HG02642 (cell line): ENCODE data around the gene RGS9BP.

Source experiments
- ATAC-seq: cut with Tn5 transposase; IDR thresholded peaks from one replicate; pipeline ENCODE4 v1.9.1; 2021; ENCODE audit warnings: mild to moderate bottlenecking; ENCODE audit not compliant: unreplicated experiment, poor library complexity

Gene RGS9BP

GRCh38 chr19:32669310-32669709 is 6.3 kb upstream of the RGS9BP start:
- ATAC-seq, result no peak

- ATAC-seq, result no peak
These were observed 3.6 kb upstream of the RGS9BP start for GRCh38 chr19:32671883-32672593.

GRCh38 chr19:32672841-32673240 is 2.8 kb upstream of the RGS9BP start:
- no peak for ATAC-seq

GRCh38 chr19:32673573-32673972 is 2.1 kb upstream of the RGS9BP start:
- no peak for ATAC-seq

GRCh38 chr19:32674153-32674930 is 1.3 kb upstream of the RGS9BP start:
- no peak for ATAC-seq

- peak; percentile 98 for ATAC-seq
These were observed 523 bp upstream of the RGS9BP start, which contains the start of gene ANKRD27 for GRCh38 chr19:32674931-32675719. Gene ANKRD27 (minus strand): TSS chr19:32675180. CDS start chr19:32659015, 16,165 bp downstream.

GRCh38 chr19:32676186-32676894 is 692 bp downstream of the RGS9BP start:
- no peak for ATAC-seq

GRCh38 chr19:32676895-32677359 is 1.3 kb downstream of the RGS9BP start:
- ATAC-seq, result no peak

- ATAC-seq, result no peak
These were observed 2.0 kb downstream of the RGS9BP start for GRCh38 chr19:32677657-32678056.

GRCh38 chr19:32680986-32681385 is 5.3 kb downstream of the RGS9BP start:
- no peak for ATAC-seq

GRCh38 chr19:32682317-32682716 is 6.7 kb downstream of the RGS9BP start:
- no peak for ATAC-seq

- no peak for ATAC-seq
These were observed 11.3 kb downstream of the RGS9BP start for GRCh38 chr19:32686847-32687475.

GRCh38 chr19:32687681-32688080 is 12.0 kb downstream of the RGS9BP start:
- no peak for ATAC-seq

- no peak for ATAC-seq
These were observed 12.7 kb downstream of the RGS9BP start for GRCh38 chr19:32688311-32688710.

GRCh38 chr19:32691291-32691951 is 15.8 kb downstream of the RGS9BP start, which contains the start of gene NUDT19:
Gene NUDT19 (plus strand): TSS chr19:32691821. CDS start chr19:32691961, 140 bp downstream.
- ATAC-seq, result peak; percentile 91

- peak; percentile 70 for ATAC-seq
These were observed 16.5 kb downstream of the RGS9BP start for GRCh38 chr19:32691952-32692726.

- no peak for ATAC-seq
These were observed 17.0 kb downstream of the RGS9BP start for GRCh38 chr19:32692727-32693061.
